ENCODE measurements around the gene ATP2C1.

Gene ATP2C1

GRCh38 chr3:130997289-130997688 lies 103.4 kb downstream of the ATP2C1 start:
- H3K4me3 ChIP-seq (ENCODE audit: low read length, poor library complexity, severe bottlenecking) = no peak overlapping the region
- H3K9me2 ChIP-seq (replicated peaks; ENCODE audit: low read depth, low read length) = no peaks in the 10 kb centered on the region
- H3K9me3 ChIP-seq (ENCODE audit: insufficient read depth, low read depth, low read length) = no peaks in the 10 kb centered on the region
- no peaks in the 10 kb centered on the region for H3K27me3 ChIP-seq (ENCODE audit: insufficient read depth, low read length, poor library complexity, severe bottlenecking)
- H3K9ac ChIP-seq (ENCODE audit: low read depth, low read length, poor library complexity, severe bottlenecking) = no peak overlapping the region
- TF ChIP-seq CTCF (conservative IDR thresholded peaks at IDR 0.05; ENCODE audit: low read length) (no peak), EZH2phosphoT487 (IDR thresholded peaks at IDR 0.05; ENCODE audit: borderline replicate concordance) (no peak)
- H3K36me3 ChIP-seq (ENCODE audit: insufficient read depth, low read length) = peaks cover 70% of the 10 kb centered on the region; the same call in 1 of the 2 replicates
- H3K4me1 ChIP-seq (ENCODE audit: insufficient read depth, low read length, poor library complexity, severe bottlenecking) = peaks cover 25% of the 10 kb centered on the region
- H4K20me1 ChIP-seq (ENCODE audit: insufficient read depth, low read length, poor library complexity, severe bottlenecking) = no peaks in the 10 kb centered on the region
- no peaks in the 10 kb centered on the region for H3F3A ChIP-seq (ENCODE audit: low read depth)
- no peak overlapping the region for H2AFZ ChIP-seq (ENCODE audit: low read length)
- no peaks in the 10 kb centered on the region for H3K79me2 ChIP-seq (ENCODE audit: insufficient read depth, low read length)
- H3K4me2 ChIP-seq (ENCODE audit: low read depth, low read length, poor library complexity, severe bottlenecking) = no peak overlapping the region

GRCh38 chr3:131001071-131001470 lies 107.2 kb downstream of the ATP2C1 start:
- no peaks in the 10 kb centered on the region for H4K20me1 ChIP-seq (ENCODE audit: insufficient read depth, low read length, poor library complexity, severe bottlenecking)
- H3K4me2 ChIP-seq (ENCODE audit: low read depth, low read length, poor library complexity, severe bottlenecking) = no peak overlapping the region
- no peaks in the 10 kb centered on the region for H3K9me3 ChIP-seq (ENCODE audit: insufficient read depth, low read depth, low read length)
- no peaks in the 10 kb centered on the region for H3K27me3 ChIP-seq (ENCODE audit: insufficient read depth, low read length, poor library complexity, severe bottlenecking)
- H3K36me3 ChIP-seq (ENCODE audit: insufficient read depth, low read length) = peaks cover 55% of the 10 kb centered on the region; the same call in 1 of the 2 replicates
- TF ChIP-seq CTCF (conservative IDR thresholded peaks at IDR 0.05; ENCODE audit: low read length) (no peak), EZH2phosphoT487 (IDR thresholded peaks at IDR 0.05; ENCODE audit: borderline replicate concordance) (no peak)
- no peaks in the 10 kb centered on the region for H3K9me2 ChIP-seq (replicated peaks; ENCODE audit: low read depth, low read length)
- H3K4me1 ChIP-seq (ENCODE audit: insufficient read depth, low read length, poor library complexity, severe bottlenecking) = peaks cover 52% of the 10 kb centered on the region
- H3K4me3 ChIP-seq (ENCODE audit: low read length, poor library complexity, severe bottlenecking) = no peak overlapping the region
- H3K79me2 ChIP-seq (ENCODE audit: insufficient read depth, low read length) = no peaks in the 10 kb centered on the region
- no peak overlapping the region for H3K9ac ChIP-seq (ENCODE audit: low read depth, low read length, poor library complexity, severe bottlenecking)
- no peaks in the 10 kb centered on the region for H3F3A ChIP-seq (ENCODE audit: low read depth)
- no peak overlapping the region for H2AFZ ChIP-seq (ENCODE audit: low read length)

GRCh38 chr3:131004603-131005002 lies 110.7 kb downstream of the ATP2C1 start:
- no peak for TF ChIP-seq CTCF (conservative IDR thresholded peaks at IDR 0.05; ENCODE audit: low read length)
- TF ChIP-seq EZH2phosphoT487 (IDR thresholded peaks at IDR 0.05; ENCODE audit: borderline replicate concordance) = no peak
- Histone ChIP-seq H4K20me1 (ENCODE audit: insufficient read depth, low read length, poor library complexity, severe bottlenecking) (no peaks in the 10 kb centered on the region), H3F3A (ENCODE audit: low read depth) (peaks cover 5% of the 10 kb centered on the region), H3K27me3 (ENCODE audit: insufficient read depth, low read length, poor library complexity, severe bottlenecking) (no peaks in the 10 kb centered on the region), H3K9me3 (ENCODE audit: insufficient read depth, low read depth, low read length) (no peaks in the 10 kb centered on the region), H3K4me1 (ENCODE audit: insufficient read depth, low read length, poor library complexity, severe bottlenecking) (peaks cover 59% of the 10 kb centered on the region), H3K4me3 (ENCODE audit: low read length, poor library complexity, severe bottlenecking) (no peak overlapping the region), H2AFZ (ENCODE audit: low read length) (no peak overlapping the region), H3K79me2 (ENCODE audit: insufficient read depth, low read length) (no peaks in the 10 kb centered on the region), H3K9ac (ENCODE audit: low read depth, low read length, poor library complexity, severe bottlenecking) (no peak overlapping the region), H3K4me2 (ENCODE audit: low read depth, low read length, poor library complexity, severe bottlenecking) (peak overlapping the region; percentile 5), H3K36me3 (ENCODE audit: insufficient read depth, low read length) (peaks cover 41% of the 10 kb centered on the region; the same call in 1 of the 2 replicates), H3K9me2 (replicated peaks; ENCODE audit: low read depth, low read length) (no peaks in the 10 kb centered on the region)
